ENCODE data around the gene COCH. TPM values are rescaled to one million over a fixed set of nuclear protein-coding genes. Genes with fewer than 3 reads are reported as not detected.

COCH gene
- total RNA-seq, 3 donors from 2014 or later (not counting 1 experiment from before 2014, with no cell fraction given), result 0.27 to 0.73 TPM; not detected in 1

DNA sequence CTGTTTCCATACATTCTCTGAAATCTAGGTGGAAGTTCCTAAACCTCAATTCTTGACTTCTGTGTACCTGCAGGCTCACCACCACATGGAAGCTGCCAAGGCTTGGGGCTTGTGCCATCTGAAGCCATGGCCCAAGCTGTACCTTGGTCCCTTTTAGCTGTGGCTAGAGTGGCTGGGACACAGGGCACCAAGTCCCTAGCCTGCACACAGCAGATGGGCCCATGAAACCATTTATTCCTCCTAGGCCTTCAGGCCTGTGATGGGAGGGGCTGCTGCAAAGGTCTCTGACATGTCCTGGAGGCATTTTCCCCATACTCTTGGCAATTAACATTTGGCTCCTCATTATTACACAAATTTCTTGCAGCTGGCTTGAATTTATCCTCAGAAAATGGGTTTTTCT lies 40.0 kb upstream of the COCH start:
- Histone ChIP-seq H3K36me3 (ENCODE audit: control insufficient read depth, insufficient read depth, low read length) (no peaks in the 10 kb centered on the region), H3K27ac (ENCODE audit: low read length) (no peak overlapping the region), H3K9me3 (ENCODE audit: control insufficient read depth, insufficient read depth, low read length) (peaks cover 6% of the 10 kb centered on the region), H3K4me3 (ENCODE audit: low read length) (no peak overlapping the region), H3K27me3 (ENCODE audit: control insufficient read depth, insufficient read depth, low read length) (no peaks in the 10 kb centered on the region), H3K4me1 (ENCODE audit: control insufficient read depth, insufficient read depth, low read length) (no peaks in the 10 kb centered on the region)
- H3K27me3 Mint-ChIP-seq (ENCODE audit: low read depth in 2 of 2), result no peaks in the 10 kb centered on the region
- no peak overlapping the region for H3K27ac Mint-ChIP-seq
- intact Hi-C loops (cut with micrococcal nuclease), result no loop called here
- no peaks in the 10 kb centered on the region for H3K4me1 Mint-ChIP-seq
- TF ChIP-seq, protein P1, sequence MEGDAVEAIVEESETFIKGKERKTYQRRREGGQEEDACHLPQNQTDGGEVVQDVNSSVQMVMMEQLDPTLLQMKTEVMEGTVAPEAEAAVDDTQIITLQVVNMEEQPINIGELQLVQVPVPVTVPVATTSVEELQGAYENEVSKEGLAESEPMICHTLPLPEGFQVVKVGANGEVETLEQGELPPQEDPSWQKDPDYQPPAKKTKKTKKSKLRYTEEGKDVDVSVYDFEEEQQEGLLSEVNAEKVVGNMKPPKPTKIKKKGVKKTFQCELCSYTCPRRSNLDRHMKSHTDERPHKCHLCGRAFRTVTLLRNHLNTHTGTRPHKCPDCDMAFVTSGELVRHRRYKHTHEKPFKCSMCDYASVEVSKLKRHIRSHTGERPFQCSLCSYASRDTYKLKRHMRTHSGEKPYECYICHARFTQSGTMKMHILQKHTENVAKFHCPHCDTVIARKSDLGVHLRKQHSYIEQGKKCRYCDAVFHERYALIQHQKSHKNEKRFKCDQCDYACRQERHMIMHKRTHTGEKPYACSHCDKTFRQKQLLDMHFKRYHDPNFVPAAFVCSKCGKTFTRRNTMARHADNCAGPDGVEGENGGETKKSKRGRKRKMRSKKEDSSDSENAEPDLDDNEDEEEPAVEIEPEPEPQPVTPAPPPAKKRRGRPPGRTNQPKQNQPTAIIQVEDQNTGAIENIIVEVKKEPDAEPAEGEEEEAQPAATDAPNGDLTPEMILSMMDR (IDR thresholded peaks at IDR 0.05), result no peak
- no peaks in the 10 kb centered on the region for H3K36me3 Mint-ChIP-seq
- H3K4me3 Mint-ChIP-seq, result no peak overlapping the region
- DNase-seq (no peak), ATAC-seq (no peak)
- no peaks in the 10 kb centered on the region for H3K9me3 Mint-ChIP-seq

- Mint-ChIP-seq H3K9me3 (no peaks in the 10 kb centered on the region), H3K4me3 (no peak overlapping the region), H3K27me3 (ENCODE audit: low read depth in 2 of 2) (peaks cover 0 to 9% of the 10 kb centered on the region in 2 donors), H3K36me3 (no peaks in the 10 kb centered on the region), H3K4me1 (no peaks in the 10 kb centered on the region), H3K27ac (no peak overlapping the region)
- DNase-seq (no peak), ATAC-seq (no peak)
- H3K9me3 ChIP-seq (ENCODE audit: control insufficient read depth, insufficient read depth, low read length), result peaks cover 6% of the 10 kb centered on the region
- TF ChIP-seq, protein P1 (IDR thresholded peaks at IDR 0.05), result no peak
- H3K27me3 ChIP-seq (ENCODE audit: control insufficient read depth, insufficient read depth, low read length), result no peaks in the 10 kb centered on the region
- intact Hi-C loops (cut with micrococcal nuclease), result no loop called here
- H3K27ac ChIP-seq (ENCODE audit: low read length), result no peak overlapping the region
- H3K4me1 ChIP-seq (ENCODE audit: control insufficient read depth, insufficient read depth, low read length), result no peaks in the 10 kb centered on the region
- H3K4me3 ChIP-seq (ENCODE audit: low read length), result no peak overlapping the region
- WGBS (ENCODE audit: insufficient coverage), result 67% methylated on average over 2 of the region's 2 CpGs
- no peaks in the 10 kb centered on the region for H3K36me3 ChIP-seq (ENCODE audit: control insufficient read depth, insufficient read depth, low read length)
Observed at GRCh38 chr14:30838351-30838750, 36.0 kb upstream of the COCH start.

- 93% methylated on average over 9 of the region's 10 CpGs for WGBS (ENCODE audit: insufficient coverage)
- TF ChIP-seq, protein P1 (IDR thresholded peaks at IDR 0.05), result no peak
- H3K36me3 Mint-ChIP-seq, result no peaks in the 10 kb centered on the region
- H3K27ac Mint-ChIP-seq, result no peak overlapping the region
- Histone ChIP-seq H3K27me3 (ENCODE audit: control insufficient read depth, insufficient read depth, low read length) (no peaks in the 10 kb centered on the region), H3K4me3 (ENCODE audit: low read length) (no peak overlapping the region), H3K36me3 (ENCODE audit: control insufficient read depth, insufficient read depth, low read length) (no peaks in the 10 kb centered on the region), H3K9me3 (ENCODE audit: control insufficient read depth, insufficient read depth, low read length) (no peaks in the 10 kb centered on the region), H3K4me1 (ENCODE audit: control insufficient read depth, insufficient read depth, low read length) (no peaks in the 10 kb centered on the region), H3K27ac (ENCODE audit: low read length) (no peak overlapping the region)
- no peaks in the 10 kb centered on the region for H3K4me1 Mint-ChIP-seq
- no peak overlapping the region for H3K4me3 Mint-ChIP-seq
- intact Hi-C loops (cut with micrococcal nuclease), result no loop called here
- DNase-seq (no peak), ATAC-seq (no peak)
- H3K9me3 Mint-ChIP-seq, result no peaks in the 10 kb centered on the region
- peaks cover 4 to 9% of the 10 kb centered on the region in 2 donors for H3K27me3 Mint-ChIP-seq (ENCODE audit: low read depth in 2 of 2)
Observed at GRCh38 chr14:30840086-30840779, 34.1 kb upstream of the COCH start.

DNA sequence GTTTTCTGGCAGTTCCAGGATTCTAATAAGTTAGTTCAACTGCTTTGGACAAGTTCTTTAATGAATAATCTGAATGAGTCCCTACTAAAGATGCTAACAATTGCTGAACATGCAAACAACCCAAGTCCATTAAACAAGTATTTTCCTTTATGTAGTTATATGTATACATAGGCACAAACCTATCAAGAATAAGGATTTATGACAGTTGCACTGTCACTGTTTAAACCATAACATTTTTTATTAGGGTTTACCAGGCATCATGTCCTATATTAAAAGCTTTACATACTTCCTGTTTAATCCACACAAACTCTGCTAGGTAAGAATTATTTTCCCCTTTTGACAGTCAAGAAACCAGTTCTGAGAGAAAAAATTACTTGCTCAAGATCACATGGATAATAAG lies 31.9 kb upstream of the COCH start:
- no peak overlapping the region for H3K4me3 ChIP-seq (ENCODE audit: low read length)
- H3K36me3 Mint-ChIP-seq, result no peaks in the 10 kb centered on the region
- no peaks in the 10 kb centered on the region for H3K9me3 ChIP-seq (ENCODE audit: control insufficient read depth, insufficient read depth, low read length)
- H3K27me3 Mint-ChIP-seq (ENCODE audit: low read depth in 2 of 2), result peaks cover 9 to 25% of the 10 kb centered on the region in 2 donors
- no peaks in the 10 kb centered on the region for H3K4me1 Mint-ChIP-seq
- DNase-seq (no peak), ATAC-seq (no peak)
- H3K4me3 Mint-ChIP-seq, result no peak overlapping the region
- H3K4me1 ChIP-seq (ENCODE audit: control insufficient read depth, insufficient read depth, low read length), result no peaks in the 10 kb centered on the region
- H3K27me3 ChIP-seq (ENCODE audit: control insufficient read depth, insufficient read depth, low read length), result peaks cover 3% of the 10 kb centered on the region
- intact Hi-C loops (cut with micrococcal nuclease), result no loop called here
- no peaks in the 10 kb centered on the region for H3K36me3 ChIP-seq (ENCODE audit: control insufficient read depth, insufficient read depth, low read length)
- TF ChIP-seq, protein P1 (IDR thresholded peaks at IDR 0.05), result no peak
- no peak overlapping the region for H3K27ac Mint-ChIP-seq
- no peak overlapping the region for H3K27ac ChIP-seq (ENCODE audit: low read length)
- no peaks in the 10 kb centered on the region for H3K9me3 Mint-ChIP-seq
